IPS-NIHi7 (cell line): ENCODE measurements around the gene TVP23A.
A peak's percentile ranks its signal among the peaks of the same experiment; 100 is the strongest.

ENCODE experiments used
- DNase-seq: peaks from one replicate; pipeline ENCODE4 v3.0.0; 2012; ENCODE audit warnings: mixed read lengths; ENCODE audit errors: extremely low spot score

The TVP23A gene

DNA sequence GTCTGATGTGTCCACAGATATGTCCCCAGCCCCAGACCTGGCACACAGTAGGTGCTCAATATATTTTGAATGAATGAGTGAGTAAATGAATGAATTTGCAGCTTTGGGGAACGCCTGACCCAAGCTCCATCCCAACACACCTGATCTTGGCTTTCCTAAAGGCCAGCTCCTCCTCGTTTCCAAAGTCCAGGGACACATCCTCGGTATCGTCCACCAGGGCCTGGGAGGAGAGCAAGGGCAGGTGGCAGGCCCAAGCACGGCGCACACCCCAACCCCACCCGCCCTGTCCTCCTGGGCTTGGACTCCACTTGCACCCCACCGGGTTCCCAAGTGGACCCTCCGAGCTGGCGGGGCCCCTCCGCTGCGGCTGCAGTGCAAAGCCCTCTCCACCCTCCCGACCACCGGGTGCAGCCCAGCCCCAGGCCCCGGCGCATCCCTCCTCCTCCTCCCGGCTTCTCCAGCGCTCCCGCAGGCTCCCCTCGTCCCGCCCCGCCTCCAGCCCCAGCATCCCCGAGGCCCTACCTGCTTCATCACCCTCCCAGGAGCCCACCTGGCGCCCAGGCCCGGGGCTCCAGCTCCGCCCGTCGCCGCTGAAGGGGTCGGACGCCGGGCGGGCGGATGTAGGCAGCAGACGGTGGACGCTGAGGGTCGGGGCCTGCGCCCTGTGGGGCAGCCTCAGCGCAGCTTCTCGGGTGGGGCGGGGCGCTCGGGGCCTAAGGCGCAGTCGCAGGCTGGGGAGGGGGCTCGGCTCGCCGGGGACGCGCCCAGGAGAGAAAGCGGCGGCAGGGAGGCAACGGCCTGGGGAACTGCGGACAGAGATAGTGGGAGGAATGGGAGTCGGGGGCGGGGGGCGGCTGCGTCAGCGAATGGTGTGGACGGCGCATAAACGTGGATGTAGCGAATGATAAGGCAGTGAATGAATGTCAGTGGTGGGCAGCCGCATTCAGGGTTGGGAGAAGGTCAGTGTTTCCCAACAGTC is at the start of gene TVP23A:
Gene TVP23A, minus strand, starts transcription at position 832 of the 979 bp plus-strand sequence. Its CDS starts 301 bp downstream, at position 531.
- peak; percentile 70 for DNase-seq

DNA sequence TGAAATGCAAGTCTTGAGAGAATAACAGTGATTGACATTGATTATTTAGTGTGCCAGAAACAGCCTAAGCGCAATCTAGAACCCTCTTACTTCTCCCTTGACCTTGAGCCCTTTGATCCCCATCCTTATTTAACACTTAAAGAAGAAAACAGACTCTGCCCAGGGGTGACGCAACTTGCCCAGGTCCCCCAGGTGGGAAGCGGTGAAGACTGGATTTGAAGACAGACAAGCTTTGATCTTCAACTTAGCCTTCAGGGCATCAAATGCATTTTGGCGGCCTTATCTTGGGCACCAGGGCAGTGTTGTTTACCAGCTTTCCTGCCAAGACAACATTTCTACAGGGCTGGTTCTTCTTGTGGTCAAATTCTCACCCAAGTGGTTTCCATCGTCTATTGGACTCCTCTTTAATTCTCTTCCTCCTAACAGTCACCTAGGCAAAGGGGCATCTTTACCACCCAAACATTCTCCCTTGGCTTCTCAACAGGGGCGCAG is 49.6 kb upstream of the TVP23A start:
- no peak for DNase-seq

DNA sequence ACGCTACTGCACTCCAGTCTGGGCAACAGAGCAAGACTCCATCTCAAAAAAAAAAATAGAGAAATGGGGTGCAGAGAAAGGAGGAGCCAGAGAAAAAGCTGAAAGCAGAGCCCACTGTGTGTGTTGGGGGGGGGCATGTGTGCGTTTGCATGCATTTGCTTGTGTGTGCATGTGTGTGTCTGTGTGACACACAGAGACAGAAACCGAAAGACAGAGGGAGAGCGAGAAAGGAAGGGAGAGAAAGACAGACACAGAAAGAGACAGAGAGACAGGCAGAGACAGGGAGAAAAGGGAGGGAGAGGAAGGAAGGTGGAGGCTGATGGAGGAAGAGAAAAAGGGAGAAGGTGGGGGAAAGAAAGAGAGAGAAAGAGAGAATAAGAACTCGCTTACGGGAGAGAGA is 48.6 kb upstream of the TVP23A start:
- no peak for DNase-seq

DNA sequence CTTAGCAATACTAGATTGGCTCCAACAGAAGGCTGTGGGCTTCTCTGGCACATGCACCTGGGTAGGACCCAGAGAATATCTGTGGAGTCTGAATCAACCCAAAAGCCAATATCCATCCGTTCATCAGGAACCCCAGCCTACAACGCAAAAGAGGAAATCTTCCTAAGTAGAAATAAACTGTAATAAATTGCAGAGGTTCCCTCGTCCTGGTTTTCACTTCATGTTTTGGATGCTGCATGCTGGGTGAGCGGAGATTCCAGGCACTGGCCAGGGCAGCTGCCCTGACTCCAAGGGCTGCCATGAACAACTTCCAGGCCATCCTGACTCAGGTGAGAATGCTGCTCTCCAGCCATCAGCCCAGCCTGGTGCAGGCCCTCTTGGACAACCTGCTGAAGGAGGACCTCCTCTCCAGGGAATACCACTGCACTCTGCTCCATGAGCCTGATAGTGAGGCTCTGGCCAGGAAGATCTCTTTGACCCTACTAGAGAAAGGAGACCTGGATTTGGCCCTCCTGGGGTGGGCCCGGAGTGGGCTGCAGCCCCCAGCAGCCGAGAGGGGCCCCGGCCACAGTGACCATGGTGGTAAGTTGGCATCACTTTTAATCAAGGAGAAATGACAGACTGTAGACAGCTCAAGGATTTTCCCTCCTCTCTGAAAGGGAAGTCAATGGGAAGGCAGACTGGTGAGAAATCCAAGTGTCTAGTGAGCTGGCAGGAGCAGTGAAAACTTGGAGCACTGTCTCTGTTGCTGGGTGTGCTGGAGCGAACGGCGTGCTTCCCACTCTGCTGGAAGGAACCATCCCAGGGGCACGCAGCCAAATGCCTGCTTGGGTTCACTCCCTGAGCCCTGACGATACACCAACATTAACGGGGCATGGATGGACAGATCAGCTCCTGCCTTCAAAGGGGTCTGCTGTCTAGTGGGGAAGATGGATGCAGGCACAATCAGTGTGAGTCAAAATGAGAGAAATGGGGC is 47.7 kb upstream of the TVP23A start:
- DNase-seq: no peak

DNA sequence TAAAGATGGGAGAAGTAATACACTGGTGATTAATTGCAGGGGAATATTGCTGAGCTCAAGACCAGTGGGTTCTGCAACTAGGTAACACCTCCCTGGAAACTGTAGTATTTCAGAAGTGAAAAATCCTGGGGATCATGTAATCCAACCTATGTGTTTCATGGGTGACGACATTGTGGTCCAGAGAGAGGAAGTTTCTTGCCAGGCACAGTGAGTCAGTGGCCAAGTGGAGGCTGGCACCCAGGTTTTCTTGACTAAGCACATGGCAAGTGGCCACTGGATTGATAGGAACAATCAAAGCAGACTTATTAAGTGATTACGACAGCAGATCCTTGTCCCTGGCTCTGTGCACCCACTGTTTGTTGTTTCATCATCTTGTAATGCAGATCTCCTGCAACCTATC is 43.8 kb upstream of the TVP23A start:
- DNase-seq: no peak

DNA sequence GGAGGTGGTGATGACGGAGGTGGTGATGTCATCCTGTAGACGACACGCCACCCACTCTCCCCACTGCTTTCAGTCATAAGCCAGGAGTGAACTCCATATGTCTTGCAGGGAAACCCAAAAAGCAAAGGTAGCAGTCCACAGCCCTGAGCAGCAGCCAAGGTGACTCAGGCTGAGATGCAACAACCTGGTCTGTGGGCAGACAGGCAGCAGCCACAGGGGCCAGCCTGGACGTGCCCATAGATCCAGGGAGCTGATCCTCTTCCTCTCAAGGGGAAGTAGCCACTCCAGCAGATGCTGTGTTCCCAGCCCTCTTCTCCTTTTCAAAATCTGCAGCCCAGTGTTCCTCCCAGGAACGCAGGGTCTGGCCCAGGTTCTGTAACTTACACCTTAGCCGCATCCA is 41.1 kb upstream of the TVP23A start:
- DNase-seq: no peak

DNA sequence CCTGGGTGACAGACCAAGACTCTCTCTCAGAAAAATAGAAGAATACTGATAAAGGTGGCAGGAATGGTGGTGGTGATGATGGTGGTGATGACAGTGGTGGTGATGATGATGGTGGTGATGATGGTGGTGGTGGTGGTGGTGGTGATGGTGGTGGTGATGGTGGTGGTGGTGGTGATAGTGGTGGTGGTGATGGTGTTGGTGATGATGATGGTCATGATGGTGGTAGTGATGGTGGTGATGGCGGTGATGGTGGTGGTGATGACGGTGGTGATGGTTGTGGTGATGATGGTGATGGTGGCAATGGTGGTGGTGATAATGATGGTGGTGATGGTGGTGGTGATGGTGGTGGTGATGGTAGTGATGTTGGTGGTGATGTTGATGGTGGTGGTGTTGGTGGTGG is 40.4 kb upstream of the TVP23A start:
- no peak for DNase-seq

DNA sequence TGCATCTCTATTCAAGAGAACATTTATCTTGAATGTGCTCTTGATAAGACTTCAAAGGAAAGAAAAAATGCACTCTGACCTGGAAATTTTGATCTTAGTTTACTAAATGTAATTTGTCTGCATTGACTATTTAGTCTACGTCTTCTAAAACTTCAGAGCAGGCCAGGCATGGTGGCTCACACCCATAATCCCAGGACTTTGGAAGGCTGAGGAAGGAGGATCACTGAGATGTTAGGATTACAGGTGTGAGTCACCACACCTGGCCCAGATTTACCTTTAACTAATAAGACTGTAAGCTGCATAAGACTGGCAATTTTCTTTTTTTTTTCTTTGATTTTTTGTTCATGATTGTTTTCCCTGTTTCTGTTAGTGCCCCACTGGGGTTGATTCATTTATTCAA is 39.6 kb upstream of the TVP23A start:
- no peak for DNase-seq

DNA sequence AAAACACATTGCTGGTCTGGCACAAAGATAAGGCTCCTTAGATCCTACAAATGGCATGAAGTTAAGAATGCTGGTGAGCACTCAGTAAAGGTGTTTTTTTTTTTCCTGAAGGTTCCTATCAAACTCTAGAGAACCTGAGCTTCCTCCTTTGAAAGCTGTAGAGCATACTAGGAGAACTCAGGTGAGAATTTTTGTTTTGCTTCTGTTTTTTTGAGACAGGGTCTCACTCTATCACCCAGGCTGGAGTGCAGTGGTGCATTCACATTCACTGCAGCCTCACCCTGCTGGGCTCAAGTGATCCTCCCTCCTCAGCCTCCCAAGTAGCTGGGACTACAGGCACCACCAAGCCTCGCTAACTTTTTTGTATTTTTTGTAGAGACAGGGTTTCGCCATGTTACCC is 37.4 kb upstream of the TVP23A start:
- no peak for DNase-seq

DNA sequence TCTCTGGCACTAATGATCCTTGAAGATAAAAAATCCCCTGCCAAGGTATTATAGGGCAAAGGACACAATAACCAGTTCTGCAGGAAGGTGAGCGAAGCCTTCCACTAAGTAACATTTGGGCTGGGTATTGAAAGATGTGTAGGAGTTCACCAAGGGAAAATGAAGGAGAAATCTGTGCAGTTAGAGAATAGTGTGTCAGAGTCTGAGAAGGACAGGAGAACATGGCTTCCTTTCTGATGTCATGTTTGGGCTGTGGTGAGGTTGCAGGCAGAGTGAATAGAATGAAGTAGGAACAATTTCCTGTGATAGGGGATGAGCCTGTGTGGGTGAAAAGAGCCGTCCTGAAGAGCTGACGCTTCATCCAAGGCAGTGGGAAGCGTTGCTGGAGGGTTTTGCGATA is 34.4 kb upstream of the TVP23A start:
- DNase-seq: no peak

DNA sequence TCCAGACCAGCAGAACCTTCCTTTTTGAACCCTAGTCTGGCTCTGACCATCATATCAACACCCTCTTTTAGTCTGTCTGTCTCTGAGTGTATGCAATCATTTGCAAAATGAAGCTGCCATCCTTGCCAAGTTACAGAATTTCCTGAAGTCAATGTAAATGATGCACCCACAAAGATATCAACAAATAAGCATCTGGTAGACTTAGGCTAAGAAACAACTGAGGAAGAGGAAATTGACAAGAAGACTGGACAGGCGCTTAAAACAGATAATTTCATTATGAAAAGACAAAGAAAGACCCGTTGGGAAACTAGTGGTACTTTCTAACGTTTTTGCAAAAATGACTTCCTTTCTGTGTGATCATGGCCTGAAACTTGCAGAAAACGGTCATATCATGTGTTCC is 33.7 kb upstream of the TVP23A start:
- no peak for DNase-seq

DNA sequence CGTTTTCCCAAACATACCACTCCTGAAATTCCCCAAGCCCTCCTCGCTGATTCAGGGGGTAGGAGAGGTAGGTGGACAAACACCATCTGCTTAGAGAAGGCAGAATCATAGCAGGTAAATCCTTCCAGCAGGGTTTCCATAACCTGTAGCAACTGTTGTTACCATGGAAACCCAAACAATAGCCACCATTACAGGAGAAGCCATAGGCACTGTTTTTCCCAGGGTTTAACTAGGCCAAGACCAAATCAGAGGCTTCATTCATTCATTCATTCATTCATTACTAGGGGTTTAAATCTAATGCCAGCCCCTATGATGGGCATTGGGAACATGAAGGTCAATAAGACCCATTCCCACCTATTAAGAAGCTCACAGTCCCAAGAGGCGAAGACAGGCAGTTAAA is 32.9 kb upstream of the TVP23A start:
- no peak for DNase-seq

DNA sequence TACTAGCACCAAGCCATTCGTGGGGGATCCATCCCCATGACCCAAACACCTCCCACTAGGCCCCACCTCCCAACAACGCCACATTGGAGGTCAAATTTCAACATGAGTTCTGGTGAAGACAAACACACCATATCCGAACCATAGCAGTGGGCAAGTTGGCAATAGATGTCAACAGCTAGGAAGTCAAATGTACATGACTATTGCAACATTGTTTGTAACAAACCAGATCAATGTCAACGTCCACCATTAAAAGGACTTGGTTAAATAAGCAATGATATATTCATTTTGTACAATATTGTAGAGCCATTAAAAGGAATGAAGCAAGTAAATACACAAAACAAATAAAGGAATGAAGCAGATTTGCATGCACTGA is 31.9 kb upstream of the TVP23A start:
- DNase-seq: no peak

DNA sequence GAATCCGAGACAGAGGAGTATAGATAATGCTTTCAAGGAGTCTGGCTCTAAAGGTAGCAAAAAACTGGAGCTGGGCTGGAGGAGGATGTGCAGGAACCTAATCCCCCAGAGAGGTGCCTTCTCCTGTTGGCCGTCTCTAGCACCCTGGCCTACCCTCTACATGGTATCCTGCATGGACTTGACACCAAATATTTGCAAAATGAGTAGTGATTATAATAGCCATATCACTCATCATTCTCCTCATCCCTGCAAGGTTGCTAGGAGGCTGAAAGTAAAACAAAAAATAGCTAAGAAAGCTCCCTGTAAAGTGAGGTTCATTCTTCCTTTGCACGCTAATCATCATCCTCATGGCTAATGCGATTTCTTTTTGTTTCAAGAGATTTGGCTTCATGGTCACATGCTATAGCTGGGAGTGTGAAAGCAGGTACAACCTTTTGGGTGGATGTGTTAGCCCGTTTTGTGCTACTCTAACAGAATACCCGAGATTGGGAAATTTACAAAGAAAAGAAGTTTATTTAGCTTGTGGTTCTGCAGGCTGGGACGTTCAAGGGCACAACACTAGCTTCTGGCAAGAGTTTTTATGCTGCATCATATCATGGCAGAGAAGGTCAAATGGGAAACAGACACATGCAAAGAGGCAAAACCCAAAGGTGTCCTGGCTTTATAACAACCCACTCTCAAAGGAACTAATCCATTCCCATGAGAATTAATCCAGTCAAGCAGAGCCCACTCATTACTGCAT is 31.3 kb upstream of the TVP23A start:
- DNase-seq: no peak

DNA sequence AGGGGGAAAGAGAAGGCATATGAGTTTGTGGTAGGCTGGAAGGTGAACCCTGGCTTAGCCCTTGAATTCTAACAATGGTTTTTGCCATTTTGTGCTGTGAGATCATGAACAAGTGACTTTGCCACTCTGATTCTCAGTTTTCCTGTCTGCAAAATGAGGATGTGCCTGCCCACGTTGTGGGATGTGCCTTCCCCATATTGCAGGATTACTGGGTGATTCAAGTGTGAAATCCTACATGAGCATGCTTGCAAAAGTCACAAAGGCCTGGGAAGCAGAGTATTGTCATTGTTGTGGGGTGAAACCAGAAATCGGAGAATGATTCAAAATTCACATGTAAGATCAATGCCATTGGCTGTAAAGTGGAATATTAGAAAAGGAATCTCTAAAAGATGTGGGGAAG is 28.6 kb upstream of the TVP23A start:
- no peak for DNase-seq

DNA sequence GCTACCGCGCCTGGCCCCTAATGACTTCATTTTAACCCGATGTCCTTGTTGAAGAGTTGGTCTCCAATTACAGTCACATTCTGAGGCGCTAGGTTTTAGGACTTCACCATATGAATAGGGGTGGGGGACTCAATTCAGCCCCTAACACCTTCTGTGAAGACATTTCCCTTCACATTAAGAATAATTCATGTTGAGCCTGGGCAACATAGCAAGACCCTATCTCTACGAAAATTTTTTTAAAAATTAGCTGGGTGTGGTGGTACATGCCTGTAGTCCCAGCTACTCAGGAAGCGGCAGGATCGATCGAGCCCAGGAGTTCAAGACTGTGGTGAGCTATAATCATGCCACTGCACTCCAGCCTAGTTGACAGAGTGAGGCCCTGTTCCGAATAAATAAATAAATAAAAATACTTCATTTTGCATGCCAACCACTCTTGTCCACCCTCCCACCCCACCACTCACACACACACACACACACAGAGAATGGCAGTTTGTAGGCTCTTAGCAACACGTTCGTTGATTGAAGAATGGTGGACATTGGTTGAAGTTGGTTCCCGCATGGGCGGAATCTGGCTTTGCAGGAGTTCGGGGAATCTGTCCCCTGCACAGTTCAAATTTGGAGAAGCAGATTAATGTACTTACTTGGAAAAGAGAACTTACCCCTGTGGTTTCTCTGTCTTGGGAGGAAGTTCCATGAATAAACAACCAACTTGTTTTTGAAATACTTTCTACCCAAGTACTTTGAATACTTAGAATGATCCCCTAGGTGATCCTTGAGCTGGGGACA is 27.8 kb upstream of the TVP23A start:
- DNase-seq: no peak

DNA sequence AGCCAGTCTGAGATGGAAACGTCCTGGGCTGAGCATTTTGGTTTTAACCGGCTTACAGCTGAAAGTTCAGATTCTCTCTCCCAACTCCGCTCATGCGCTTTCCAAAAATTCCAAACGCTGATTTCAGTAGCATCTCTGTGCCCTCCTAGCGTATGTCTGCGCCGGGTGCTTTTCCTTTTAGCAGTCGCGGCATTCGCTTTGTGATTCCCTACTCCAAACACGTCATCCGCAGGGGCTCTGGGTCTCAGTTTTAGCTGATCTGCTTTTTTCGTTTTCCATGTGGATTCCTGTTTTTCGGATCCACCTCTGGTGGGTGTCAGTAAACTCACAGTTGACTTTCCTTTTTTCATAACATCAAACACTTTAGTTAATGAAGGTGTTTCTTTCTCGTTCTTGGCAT is 22.1 kb upstream of the TVP23A start:
- no peak for DNase-seq

DNA sequence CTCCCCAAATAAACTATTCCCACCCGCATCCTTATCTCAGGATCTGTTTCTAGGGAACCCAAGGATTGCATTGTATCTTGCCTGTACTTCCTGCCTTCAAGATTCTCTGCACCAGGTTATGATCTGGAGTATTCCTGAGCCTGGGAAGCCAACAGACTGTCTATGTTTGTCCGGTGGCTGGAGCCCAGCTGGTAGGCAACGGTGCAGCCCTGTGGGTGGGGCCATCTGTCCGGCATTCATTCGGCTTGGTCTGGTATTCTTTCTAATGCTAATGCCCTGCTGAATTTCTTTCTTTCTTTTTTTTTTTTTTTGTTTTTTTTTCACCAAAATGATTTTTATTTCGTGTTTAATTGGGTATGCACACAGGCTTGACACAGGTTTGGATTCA is 20.7 kb upstream of the TVP23A start:
- no peak for DNase-seq

DNA sequence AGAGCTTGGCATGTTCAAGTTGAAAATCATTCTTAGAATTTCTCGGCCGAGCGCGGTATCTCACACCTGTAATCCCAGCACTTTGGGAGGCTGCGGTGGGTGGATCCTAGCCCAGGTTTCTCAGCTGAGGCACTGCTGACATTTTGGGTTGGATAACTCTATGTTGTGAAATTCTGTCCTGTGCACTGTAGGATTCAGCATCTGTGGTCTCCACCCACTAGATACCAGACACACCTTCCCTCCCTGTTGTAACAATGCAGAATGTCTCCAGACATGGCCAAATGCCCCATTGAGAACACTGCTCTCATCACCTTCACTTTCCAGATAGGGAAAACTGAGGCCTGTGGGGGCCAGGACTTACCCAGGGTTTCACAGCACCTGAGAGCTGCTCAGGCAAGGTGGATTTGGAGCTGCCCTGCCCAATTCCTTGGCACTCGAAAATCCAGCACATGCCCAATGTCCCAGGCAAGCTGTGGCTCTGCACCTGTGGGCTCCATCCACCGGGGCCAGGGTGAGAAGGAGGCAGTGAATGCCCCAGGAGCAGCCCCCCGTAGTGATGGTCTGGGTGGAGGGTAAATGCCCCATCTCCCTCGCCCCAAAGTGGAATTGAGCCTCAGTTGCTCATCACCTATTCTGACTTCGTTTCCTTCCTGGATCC is 20.2 kb upstream of the TVP23A start:
- DNase-seq: no peak

DNA sequence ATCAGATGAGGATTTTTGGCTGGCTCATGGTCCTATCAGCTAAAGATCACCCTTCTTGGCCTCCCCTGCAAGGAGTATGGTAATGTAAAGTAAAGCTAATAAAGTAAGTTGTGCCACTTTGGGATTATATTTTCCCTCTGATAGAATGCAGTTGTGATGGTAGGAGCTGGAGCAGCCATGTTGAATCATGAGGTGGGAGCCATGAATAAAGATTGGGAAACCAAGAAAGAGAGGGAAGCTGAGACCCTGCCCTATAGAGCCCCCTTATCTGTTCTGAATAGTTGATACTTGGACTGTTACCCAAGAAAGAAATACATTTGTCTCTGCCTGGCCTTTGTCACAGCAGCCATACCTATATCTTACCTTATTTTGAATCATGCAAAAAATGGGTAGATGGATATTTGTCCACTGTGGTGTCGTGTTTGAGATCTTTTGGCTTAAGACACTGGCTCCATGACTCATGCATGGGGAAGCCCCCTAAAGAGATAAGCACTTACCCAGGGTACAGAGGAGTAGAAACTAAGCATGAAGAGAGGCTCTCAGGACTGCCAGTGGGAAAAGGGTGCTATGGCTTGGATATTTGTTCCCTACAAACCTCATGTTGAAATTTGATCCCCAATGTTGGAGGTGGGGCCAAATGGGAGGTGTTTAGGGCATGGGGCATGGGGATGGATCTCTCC is 17.7 kb upstream of the TVP23A start:
- no peak for DNase-seq
